ENCODE measurements around the gene SMG1. TPM values are rescaled to one million over a fixed set of nuclear protein-coding genes. Genes with fewer than 3 reads are reported as not detected.

The SMG1 gene
- total RNA-seq, 1 experiment from 2014 or later = 105 TPM

- DNase-seq (ENCODE audit: low spot score) = peak; percentile 50
- intact Hi-C loops (cut with micrococcal nuclease; ENCODE audit: unreplicated experiment) = loop anchor here (10.0 kb wide), 1 partner anchor 271 kb away; no protein-coding TSS in a partner anchor
- no TSS peak for BruUV-seq (replicated peaks)
- ChIA-PET CTCF (interaction anchor here (0.6 kb wide), 1 partner anchor 14 kb away, joined by 3 read pairs; the partner anchor contains the start of gene RPS15A), POLR2A (ENCODE audit: low non-redundant PET) (interaction anchor here (0.9 kb wide), 1 partner anchor 14 kb away, joined by 4 read pairs; the partner anchor contains the start of gene RPS15A)
- TF ChIP-seq, protein P1, sequence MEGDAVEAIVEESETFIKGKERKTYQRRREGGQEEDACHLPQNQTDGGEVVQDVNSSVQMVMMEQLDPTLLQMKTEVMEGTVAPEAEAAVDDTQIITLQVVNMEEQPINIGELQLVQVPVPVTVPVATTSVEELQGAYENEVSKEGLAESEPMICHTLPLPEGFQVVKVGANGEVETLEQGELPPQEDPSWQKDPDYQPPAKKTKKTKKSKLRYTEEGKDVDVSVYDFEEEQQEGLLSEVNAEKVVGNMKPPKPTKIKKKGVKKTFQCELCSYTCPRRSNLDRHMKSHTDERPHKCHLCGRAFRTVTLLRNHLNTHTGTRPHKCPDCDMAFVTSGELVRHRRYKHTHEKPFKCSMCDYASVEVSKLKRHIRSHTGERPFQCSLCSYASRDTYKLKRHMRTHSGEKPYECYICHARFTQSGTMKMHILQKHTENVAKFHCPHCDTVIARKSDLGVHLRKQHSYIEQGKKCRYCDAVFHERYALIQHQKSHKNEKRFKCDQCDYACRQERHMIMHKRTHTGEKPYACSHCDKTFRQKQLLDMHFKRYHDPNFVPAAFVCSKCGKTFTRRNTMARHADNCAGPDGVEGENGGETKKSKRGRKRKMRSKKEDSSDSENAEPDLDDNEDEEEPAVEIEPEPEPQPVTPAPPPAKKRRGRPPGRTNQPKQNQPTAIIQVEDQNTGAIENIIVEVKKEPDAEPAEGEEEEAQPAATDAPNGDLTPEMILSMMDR (conservative IDR thresholded peaks at IDR 0.05; ENCODE audit: low read depth, low read length) = no peak
- no peak for TF ChIP-seq EZH2 (IDR thresholded peaks at IDR 0.05; ENCODE audit: borderline replicate concordance, low read depth, low read length, poor library complexity, severe bottlenecking)
- Histone ChIP-seq H3K4me1 (ENCODE audit: insufficient read depth, low read length, poor library complexity, severe bottlenecking) (peaks cover 33% of the 10 kb centered on the region), H3K27ac (ENCODE audit: low read depth, low read length, poor library complexity, severe bottlenecking) (peak overlapping the region; percentile 80), H3K27me3 (replicated peaks; ENCODE audit: insufficient read depth, low read depth, low read length, poor library complexity) (no peaks in the 10 kb centered on the region), H3K36me3 (ENCODE audit: insufficient read depth, low read length, poor library complexity, severe bottlenecking) (peaks cover 15% of the 10 kb centered on the region), H3K4me3 (ENCODE audit: low read depth, low read length, poor library complexity, severe bottlenecking) (peak overlapping the region; percentile 20), H3K9me3 (ENCODE audit: low read depth, low read length, poor library complexity, severe bottlenecking) (no peaks in the 10 kb centered on the region)
Observed at GRCh38 chr16:18803569-18804462, 122.4 kb downstream of the SMG1 start.

DNA sequence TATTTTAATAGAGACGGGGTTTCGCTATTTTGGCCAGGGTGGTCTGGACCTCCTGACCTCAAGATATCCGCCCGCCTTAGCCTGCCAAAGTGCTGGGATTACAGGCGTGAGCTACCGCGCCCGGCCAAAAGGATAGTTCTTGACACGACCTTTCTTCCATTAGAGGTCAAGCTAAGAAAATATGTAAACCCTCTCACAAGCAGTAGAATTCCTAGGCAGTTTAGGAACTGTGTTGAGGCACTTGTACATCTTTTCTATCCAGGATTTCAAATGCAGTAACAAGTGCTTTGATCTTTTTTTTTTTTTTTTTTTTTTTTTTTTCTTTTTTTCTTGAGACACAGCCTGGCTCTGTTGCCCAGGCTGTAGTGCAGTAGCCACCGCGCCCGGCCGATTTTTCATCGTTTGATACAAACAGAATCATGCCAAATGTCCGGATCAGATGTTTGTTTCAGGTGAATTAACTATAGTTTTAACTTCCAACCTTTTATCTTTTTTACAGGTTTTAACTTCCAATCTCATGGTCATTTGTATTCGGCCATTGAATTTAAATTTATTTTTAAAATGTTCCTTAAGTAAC, 123.4 kb downstream of the SMG1 start:
- H3K4me1 ChIP-seq (ENCODE audit: insufficient read depth, low read length, poor library complexity, severe bottlenecking) = peaks cover 42% of the 10 kb centered on the region
- POLR2A ChIA-PET (ENCODE audit: low non-redundant PET) = no interaction called here
- BruUV-seq (replicated peaks) = no TSS peak

More for the DNA sequence above, 123.4 kb downstream of the SMG1 start:
- intact Hi-C loops (cut with micrococcal nuclease; ENCODE audit: unreplicated experiment) = loop anchor here (10.0 kb wide), 1 partner anchor 272 kb away; no protein-coding TSS in a partner anchor
- no peak overlapping the region for H3K4me3 ChIP-seq (ENCODE audit: low read depth, low read length, poor library complexity, severe bottlenecking)
- no peak for TF ChIP-seq EZH2 (IDR thresholded peaks at IDR 0.05; ENCODE audit: borderline replicate concordance, low read depth, low read length, poor library complexity, severe bottlenecking)
- TF ChIP-seq, protein P1 (conservative IDR thresholded peaks at IDR 0.05; ENCODE audit: low read depth, low read length) = no peak
- no peaks in the 10 kb centered on the region for H3K9me3 ChIP-seq (ENCODE audit: low read depth, low read length, poor library complexity, severe bottlenecking)
- H3K36me3 ChIP-seq (ENCODE audit: insufficient read depth, low read length, poor library complexity, severe bottlenecking) = peaks cover 15% of the 10 kb centered on the region
- CTCF ChIA-PET = no interaction called here
- H3K27ac ChIP-seq (ENCODE audit: low read depth, low read length, poor library complexity, severe bottlenecking) = peak overlapping the region; percentile 80
- H3K27me3 ChIP-seq (replicated peaks; ENCODE audit: insufficient read depth, low read depth, low read length, poor library complexity) = no peaks in the 10 kb centered on the region
- no peak for DNase-seq (ENCODE audit: low spot score)
